ENCODE results near the gene GARRE1. TPM values are rescaled to one million over a fixed set of nuclear protein-coding genes. Genes with fewer than 3 reads are reported as not detected.
"Not testable (repeated sequence)": the region's sequence is repeated elsewhere in the genome, so short reads cannot be mapped to it uniquely, and the experiment has no call there.

GARRE1 gene
- total and polyA plus RNA-seq, 8 donors = 2.1 to 60.7 (median 13.8) TPM

- 67 to 84% (median 82%) methylated on average over 4 of the region's 4 CpGs for WGBS, 5 donors
- H3K4me3 ChIP-seq = no peak overlapping the region
- intact Hi-C loops (cut with DNase I; ENCODE audit: low total_unique reads) = no loop called here
- H3K9me3 ChIP-seq = no peaks in the 10 kb centered on the region
- H3K36me3 ChIP-seq = peaks cover 0 to 9% (median 3%) of the 10 kb centered on the region in 4 donors
- H3K4me1 ChIP-seq = peaks cover 4 to 32% (median 16%) of the 10 kb centered on the region in 4 donors
- no peak for DNase-seq
- no peak for TF ChIP-seq EP300 (IDR thresholded peaks at IDR 0.05)
- no peak for TF ChIP-seq POLR2AphosphoS5 (IDR thresholded peaks at IDR 0.05)
- TF ChIP-seq, protein P1, sequence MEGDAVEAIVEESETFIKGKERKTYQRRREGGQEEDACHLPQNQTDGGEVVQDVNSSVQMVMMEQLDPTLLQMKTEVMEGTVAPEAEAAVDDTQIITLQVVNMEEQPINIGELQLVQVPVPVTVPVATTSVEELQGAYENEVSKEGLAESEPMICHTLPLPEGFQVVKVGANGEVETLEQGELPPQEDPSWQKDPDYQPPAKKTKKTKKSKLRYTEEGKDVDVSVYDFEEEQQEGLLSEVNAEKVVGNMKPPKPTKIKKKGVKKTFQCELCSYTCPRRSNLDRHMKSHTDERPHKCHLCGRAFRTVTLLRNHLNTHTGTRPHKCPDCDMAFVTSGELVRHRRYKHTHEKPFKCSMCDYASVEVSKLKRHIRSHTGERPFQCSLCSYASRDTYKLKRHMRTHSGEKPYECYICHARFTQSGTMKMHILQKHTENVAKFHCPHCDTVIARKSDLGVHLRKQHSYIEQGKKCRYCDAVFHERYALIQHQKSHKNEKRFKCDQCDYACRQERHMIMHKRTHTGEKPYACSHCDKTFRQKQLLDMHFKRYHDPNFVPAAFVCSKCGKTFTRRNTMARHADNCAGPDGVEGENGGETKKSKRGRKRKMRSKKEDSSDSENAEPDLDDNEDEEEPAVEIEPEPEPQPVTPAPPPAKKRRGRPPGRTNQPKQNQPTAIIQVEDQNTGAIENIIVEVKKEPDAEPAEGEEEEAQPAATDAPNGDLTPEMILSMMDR (IDR thresholded peaks at IDR 0.05) = no peak
- TF ChIP-seq POLR2A (IDR thresholded peaks at IDR 0.05) = no peak
- H3K27me3 ChIP-seq = no peaks in the 10 kb centered on the region
- H3K27ac ChIP-seq = no peak overlapping the region
These were observed 22.9 kb downstream of the GARRE1 start for GRCh38 chr19:34277244-34277643.

DNA sequence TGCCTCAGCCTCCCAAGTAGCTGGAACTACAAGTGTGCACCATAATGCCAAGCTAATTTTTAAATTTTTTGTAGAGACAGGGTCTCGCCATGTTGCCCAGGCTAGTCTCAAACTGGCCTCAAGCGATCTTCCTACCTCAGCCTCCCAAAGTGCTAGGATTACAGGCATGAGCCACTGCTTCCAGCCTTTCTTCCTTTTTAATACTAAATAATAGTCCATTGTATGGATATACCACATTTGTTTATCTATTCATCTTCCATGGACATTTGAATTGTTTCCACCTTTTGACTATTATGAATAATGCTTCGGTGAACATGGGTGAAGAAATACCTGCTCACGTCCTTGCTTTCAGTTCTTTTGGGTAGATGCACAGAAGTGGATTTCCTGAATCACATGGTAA, 24.4 kb downstream of the GARRE1 start:
- intact Hi-C loops (cut with DNase I; ENCODE audit: low total_unique reads) = no loop called here
- Histone ChIP-seq H3K27ac (no peak overlapping the region), H3K9me3 (no peaks in the 10 kb centered on the region), H3K36me3 (peaks cover 0 to 9% (median 3%) of the 10 kb centered on the region in 4 donors), H3K4me3 (no peak overlapping the region), H3K4me1 (peaks cover 4 to 40% (median 22%) of the 10 kb centered on the region in 4 donors), H3K27me3 (no peaks in the 10 kb centered on the region)
- DNase-seq = no peak
- 88 to 97% (median 94%) methylated on average over 4 of the region's 4 CpGs for WGBS, 5 donors
- no peak for TF ChIP-seq EP300 (IDR thresholded peaks at IDR 0.05)
- no peak for TF ChIP-seq POLR2AphosphoS5 (IDR thresholded peaks at IDR 0.05)
- TF ChIP-seq, protein P1 (IDR thresholded peaks at IDR 0.05) = no peak
- no peak for TF ChIP-seq POLR2A (IDR thresholded peaks at IDR 0.05)

DNA sequence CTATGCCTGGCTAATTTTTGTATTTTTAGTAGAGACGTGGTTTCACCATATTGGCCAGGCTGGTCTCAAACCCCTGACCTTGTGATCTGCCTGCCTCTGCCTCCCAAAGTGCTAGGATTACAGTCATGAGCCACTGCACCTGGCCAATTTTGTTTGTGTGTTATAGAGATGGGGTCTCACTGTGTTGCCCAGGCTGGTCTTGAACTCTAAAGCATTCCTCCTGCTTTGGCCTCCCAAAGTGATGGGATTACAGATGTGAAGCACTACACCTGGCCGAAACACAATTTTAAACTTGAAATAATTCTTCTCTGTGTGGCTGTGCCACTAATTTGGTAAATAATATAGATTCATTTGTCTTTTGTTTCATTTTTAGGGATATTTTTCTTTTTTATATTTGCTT, 27.1 kb downstream of the GARRE1 start:
- 94 to 100% (median 100%) methylated on average over 2 of the region's 2 CpGs for WGBS, 5 donors
- DNase-seq; H3K4me3 ChIP-seq; H3K27me3 ChIP-seq; intact Hi-C loops (cut with DNase I; ENCODE audit: low total_unique reads); H3K27ac ChIP-seq; H3K9me3 ChIP-seq: not testable (repeated sequence)
- peaks cover 0 to 20% (median 8%) of the 10 kb centered on the region in 4 donors for H3K36me3 ChIP-seq
- H3K4me1 ChIP-seq = peaks cover 0 to 25% (median 16%) of the 10 kb centered on the region in 4 donors

- 52 to 68% (median 62%) methylated on average over 2 of the region's 2 CpGs for WGBS, 5 donors
- Histone ChIP-seq H3K4me1 (peaks cover 0 to 18% (median 10%) of the 10 kb centered on the region in 4 donors), H3K36me3 (peaks cover 0 to 20% (median 12%) of the 10 kb centered on the region in 4 donors), H3K27ac (peak overlapping the region in 2 of 5 donors; percentile 15 to 20), H3K9me3 (no peaks in the 10 kb centered on the region), H3K27me3 (no peaks in the 10 kb centered on the region), H3K4me3 (no peak overlapping the region)
- intact Hi-C loops (cut with DNase I; ENCODE audit: low total_unique reads) = no loop called here
- DNase-seq = peak in 1 of 2 donors; percentile 29
- TF ChIP-seq POLR2AphosphoS5 (IDR thresholded peaks at IDR 0.05) (no peak), POLR2A (IDR thresholded peaks at IDR 0.05) (no peak), EP300 (IDR thresholded peaks at IDR 0.05) (no peak)
- TF ChIP-seq, protein P1 (IDR thresholded peaks at IDR 0.05) = no peak
These were observed 28.5 kb downstream of the GARRE1 start for GRCh38 chr19:34282611-34283519.

All from stomach (tissue), 9 donors.